Progenitor cell of endocrine pancreas (in vitro differentiated cells): ENCODE measurements around the gene CEP83. TPM values are rescaled to one million over a fixed set of nuclear protein-coding genes. Genes with fewer than 3 reads are reported as not detected.
A peak's percentile ranks its signal among the peaks of the same experiment; 100 is the strongest.

Experiments used
- DNase-seq: peaks from one replicate; pipeline ENCODE4 v3.0.0; 2021; ENCODE audit warnings: low spot score; ENCODE audit not compliant: unreplicated experiment
- H3K27ac Mint-ChIP-seq: 2 replicates; pipeline ENCODE4 v1.8.0; 2021; ENCODE audit warnings: mild to moderate bottlenecking, moderate library complexity, mixed read lengths
- H3K27me3 Mint-ChIP-seq: 2 replicates; pipeline ENCODE4 v1.8.0; 2021; ENCODE audit warnings: mixed read lengths
- H3K36me3 Mint-ChIP-seq: 2 replicates; pipeline ENCODE4 v1.8.0; 2022; ENCODE audit warnings: mixed read lengths; ENCODE audit not compliant: insufficient read depth
- H3K4me1 Mint-ChIP-seq: 2 replicates; pipeline ENCODE4 v1.8.0; 2021; ENCODE audit warnings: low read depth, mixed read lengths
- H3K4me3 Mint-ChIP-seq: 2 replicates; pipeline ENCODE4 v1.8.0; 2021; ENCODE audit warnings: low read depth, mild to moderate bottlenecking, moderate library complexity, mixed read lengths
- H3K9me3 Mint-ChIP-seq: 2 replicates; pipeline ENCODE4 v1.8.0; 2021; ENCODE audit warnings: low read depth, mixed read lengths
- total RNA-seq: library from RNA; stranded (reverse); gene quantifications from 2 replicates; pipeline ENCODE4 v1.2.1, GENCODE V29; 2021
- TF ChIP-seq, protein P1 (sequence below): fragments of 200-600 bp; sonication (generic); IDR thresholded peaks from one replicate; pipeline ENCODE4 v1.5.0; 2021; ENCODE audit warnings: antibody characterized with exemption, mild to moderate bottlenecking; ENCODE audit not compliant: unreplicated experiment

CEP83 gene
- total RNA-seq, 1 donor from 2014 or later = 38.6 TPM

DNA sequence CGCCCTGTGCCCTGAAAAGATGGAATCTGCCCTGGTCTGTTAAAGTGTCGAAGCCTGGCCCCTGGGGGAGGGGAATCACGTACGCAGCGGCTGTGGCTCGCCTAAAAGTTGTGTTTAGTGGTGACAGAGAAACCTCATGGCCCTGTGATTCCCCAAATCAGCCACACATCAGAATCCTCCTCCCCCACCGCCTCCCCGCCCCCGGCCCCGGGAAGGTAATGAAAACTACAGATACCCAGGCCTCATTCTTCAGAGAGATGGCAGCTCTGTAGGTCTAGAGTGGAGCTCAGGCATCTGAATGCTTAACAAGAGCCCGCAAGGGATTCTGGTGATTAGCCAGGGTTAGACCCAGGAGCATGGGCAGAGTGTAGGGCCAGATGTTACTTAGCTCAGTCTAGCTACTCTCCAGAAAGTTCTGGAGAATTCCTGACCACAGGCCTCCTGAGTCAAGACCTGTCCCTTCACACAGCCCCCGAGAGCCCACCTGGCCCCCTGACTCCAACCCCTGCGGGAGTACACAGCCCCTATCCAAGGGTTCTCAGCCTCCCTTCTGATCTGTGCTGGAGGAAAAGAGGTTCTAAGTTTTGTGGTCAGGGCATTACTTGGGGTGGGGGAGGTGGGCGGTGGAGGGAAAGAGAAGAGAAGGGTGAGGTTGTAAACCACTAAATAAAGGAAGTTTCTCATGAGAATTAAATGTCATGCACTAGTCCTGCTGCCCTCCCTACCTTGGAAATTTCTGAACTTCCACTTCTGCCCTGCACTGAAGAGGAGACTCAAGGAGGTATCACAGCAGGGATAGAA is 196.5 kb downstream of the CEP83 start:
- Mint-ChIP-seq H3K4me1 (peaks cover 3% of the 10 kb centered on the region), H3K9me3 (no peaks in the 10 kb centered on the region), H3K27me3 (no peaks in the 10 kb centered on the region), H3K36me3 (peaks cover 16% of the 10 kb centered on the region), H3K27ac (peak overlapping the region; percentile 49), H3K4me3 (no peak overlapping the region)
- DNase-seq = no peak
- TF ChIP-seq, protein P1, sequence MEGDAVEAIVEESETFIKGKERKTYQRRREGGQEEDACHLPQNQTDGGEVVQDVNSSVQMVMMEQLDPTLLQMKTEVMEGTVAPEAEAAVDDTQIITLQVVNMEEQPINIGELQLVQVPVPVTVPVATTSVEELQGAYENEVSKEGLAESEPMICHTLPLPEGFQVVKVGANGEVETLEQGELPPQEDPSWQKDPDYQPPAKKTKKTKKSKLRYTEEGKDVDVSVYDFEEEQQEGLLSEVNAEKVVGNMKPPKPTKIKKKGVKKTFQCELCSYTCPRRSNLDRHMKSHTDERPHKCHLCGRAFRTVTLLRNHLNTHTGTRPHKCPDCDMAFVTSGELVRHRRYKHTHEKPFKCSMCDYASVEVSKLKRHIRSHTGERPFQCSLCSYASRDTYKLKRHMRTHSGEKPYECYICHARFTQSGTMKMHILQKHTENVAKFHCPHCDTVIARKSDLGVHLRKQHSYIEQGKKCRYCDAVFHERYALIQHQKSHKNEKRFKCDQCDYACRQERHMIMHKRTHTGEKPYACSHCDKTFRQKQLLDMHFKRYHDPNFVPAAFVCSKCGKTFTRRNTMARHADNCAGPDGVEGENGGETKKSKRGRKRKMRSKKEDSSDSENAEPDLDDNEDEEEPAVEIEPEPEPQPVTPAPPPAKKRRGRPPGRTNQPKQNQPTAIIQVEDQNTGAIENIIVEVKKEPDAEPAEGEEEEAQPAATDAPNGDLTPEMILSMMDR = no peak

DNA sequence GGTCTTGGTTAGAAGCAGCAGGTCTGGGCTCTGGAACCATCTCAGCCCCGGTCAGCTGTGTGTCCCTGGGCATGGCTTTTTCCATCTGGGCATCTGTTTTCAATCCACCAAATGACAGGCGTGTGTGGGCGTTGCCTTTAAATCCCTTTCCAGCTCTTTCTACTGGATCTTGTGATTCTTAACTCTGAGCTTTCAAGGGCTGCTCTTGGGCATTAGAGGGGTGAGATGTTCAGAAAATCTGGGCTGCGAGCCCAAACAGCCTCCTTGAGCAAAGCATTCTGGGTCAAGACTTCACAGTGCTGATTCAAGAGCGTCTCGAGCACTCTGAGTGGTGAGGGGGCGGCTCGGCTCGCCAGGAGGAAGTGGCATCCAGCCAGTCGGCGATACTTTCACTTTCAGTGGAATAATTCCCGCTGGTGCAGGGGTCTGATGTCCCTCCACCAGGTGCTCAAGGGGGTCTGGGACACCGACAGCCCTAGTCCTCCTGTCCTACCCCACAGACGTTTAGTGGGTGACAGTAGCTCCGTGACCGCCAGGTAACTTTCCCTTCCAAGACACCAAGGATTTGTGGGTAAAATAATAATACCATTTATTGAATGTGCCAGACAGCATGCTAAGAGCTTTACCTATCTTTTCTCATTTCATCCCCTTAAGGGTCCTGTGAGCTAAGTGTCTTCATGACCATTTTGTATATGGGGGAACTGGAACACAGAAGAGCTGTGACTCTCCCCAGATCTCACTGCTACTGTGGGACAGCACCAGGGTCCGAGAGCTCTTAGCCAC is 197.2 kb downstream of the CEP83 start:
- H3K27me3 Mint-ChIP-seq = no peaks in the 10 kb centered on the region
- peak overlapping the region; percentile 49 for H3K27ac Mint-ChIP-seq
- H3K9me3 Mint-ChIP-seq = no peaks in the 10 kb centered on the region
- H3K4me1 Mint-ChIP-seq = peaks cover 3% of the 10 kb centered on the region
- TF ChIP-seq, protein P1 = no peak
- H3K4me3 Mint-ChIP-seq = no peak overlapping the region
- no peak for DNase-seq
- H3K36me3 Mint-ChIP-seq = peaks cover 16% of the 10 kb centered on the region

DNA sequence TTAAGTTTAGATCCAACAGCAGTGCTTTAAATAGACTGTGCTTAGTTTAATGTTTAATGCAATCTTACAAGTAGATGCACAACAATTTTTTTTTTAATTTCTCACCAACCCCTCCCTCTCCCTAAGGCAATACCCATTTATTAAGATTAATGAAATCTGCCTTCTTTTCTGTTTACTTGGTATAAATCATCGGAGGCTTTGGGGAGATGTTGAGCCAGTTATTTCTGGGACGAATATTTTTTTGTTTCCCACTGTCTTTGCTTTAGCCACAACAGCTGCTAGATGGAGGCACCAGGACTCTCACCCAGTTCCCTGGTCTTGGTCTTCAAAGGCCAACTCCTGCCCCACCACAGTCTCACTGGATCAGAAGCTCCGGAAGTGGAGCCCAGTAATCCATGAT is 197.9 kb downstream of the CEP83 start:
- TF ChIP-seq, protein P1 = no peak
- H3K27ac Mint-ChIP-seq = no peak overlapping the region
- no peaks in the 10 kb centered on the region for H3K27me3 Mint-ChIP-seq
- DNase-seq = no peak
- H3K4me3 Mint-ChIP-seq = no peak overlapping the region
- H3K36me3 Mint-ChIP-seq = peaks cover 16% of the 10 kb centered on the region
- no peaks in the 10 kb centered on the region for H3K9me3 Mint-ChIP-seq
- H3K4me1 Mint-ChIP-seq = peaks cover 8% of the 10 kb centered on the region

DNA sequence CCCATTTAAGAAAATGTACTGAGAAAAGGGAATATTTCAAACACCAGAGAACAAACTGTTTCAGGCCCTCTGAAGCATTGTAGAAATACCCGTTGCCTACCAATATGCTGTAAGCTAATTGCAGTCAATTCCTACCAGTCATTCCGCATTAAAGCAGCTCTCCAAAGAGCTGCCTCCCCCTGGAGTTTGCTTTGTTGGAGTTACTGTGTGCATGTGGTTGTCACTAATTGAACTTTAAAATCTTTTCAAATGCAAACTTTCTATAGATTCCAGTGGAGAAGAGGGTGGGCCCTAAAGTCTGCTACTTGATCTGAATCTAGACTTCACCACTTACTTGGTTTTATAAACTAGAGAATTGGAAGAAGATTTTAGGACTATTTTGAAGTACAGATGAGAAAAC is 198.5 kb downstream of the CEP83 start:
- TF ChIP-seq, protein P1 = no peak
- H3K27me3 Mint-ChIP-seq = no peaks in the 10 kb centered on the region
- peaks cover 14% of the 10 kb centered on the region for H3K4me1 Mint-ChIP-seq
- peaks cover 16% of the 10 kb centered on the region for H3K36me3 Mint-ChIP-seq
- DNase-seq = no peak
- no peaks in the 10 kb centered on the region for H3K9me3 Mint-ChIP-seq
- H3K4me3 Mint-ChIP-seq = no peak overlapping the region
- no peak overlapping the region for H3K27ac Mint-ChIP-seq

DNA sequence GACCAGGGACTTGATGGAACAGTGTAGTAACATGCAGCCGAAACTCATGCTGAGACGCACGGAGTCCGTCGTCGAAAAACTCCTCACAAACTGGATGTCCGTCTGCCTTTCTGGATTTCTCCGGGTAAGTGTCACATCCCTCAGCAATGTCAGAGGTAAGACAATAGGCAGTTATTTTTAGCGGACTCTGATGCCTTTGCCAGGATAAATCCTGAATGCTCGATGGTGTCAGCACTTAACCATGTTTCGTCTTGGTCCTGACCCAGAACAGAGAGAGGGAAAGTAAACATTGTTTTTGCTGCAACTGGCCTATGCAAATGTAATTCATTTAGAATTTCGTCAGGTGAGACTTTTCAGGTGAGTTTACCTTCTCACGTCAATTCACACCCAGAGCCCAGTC is 198.9 kb downstream of the CEP83 start:
- Mint-ChIP-seq H3K36me3 (peaks cover 14% of the 10 kb centered on the region), H3K4me3 (no peak overlapping the region), H3K27ac (no peak overlapping the region), H3K4me1 (peaks cover 17% of the 10 kb centered on the region), H3K27me3 (no peaks in the 10 kb centered on the region), H3K9me3 (no peaks in the 10 kb centered on the region)
- TF ChIP-seq, protein P1 = no peak
- DNase-seq = no peak
